ENCODE measurements around the gene EIF3F.

EIF3F gene, protein sequence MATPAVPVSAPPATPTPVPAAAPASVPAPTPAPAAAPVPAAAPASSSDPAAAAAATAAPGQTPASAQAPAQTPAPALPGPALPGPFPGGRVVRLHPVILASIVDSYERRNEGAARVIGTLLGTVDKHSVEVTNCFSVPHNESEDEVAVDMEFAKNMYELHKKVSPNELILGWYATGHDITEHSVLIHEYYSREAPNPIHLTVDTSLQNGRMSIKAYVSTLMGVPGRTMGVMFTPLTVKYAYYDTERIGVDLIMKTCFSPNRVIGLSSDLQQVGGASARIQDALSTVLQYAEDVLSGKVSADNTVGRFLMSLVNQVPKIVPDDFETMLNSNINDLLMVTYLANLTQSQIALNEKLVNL

DNA sequence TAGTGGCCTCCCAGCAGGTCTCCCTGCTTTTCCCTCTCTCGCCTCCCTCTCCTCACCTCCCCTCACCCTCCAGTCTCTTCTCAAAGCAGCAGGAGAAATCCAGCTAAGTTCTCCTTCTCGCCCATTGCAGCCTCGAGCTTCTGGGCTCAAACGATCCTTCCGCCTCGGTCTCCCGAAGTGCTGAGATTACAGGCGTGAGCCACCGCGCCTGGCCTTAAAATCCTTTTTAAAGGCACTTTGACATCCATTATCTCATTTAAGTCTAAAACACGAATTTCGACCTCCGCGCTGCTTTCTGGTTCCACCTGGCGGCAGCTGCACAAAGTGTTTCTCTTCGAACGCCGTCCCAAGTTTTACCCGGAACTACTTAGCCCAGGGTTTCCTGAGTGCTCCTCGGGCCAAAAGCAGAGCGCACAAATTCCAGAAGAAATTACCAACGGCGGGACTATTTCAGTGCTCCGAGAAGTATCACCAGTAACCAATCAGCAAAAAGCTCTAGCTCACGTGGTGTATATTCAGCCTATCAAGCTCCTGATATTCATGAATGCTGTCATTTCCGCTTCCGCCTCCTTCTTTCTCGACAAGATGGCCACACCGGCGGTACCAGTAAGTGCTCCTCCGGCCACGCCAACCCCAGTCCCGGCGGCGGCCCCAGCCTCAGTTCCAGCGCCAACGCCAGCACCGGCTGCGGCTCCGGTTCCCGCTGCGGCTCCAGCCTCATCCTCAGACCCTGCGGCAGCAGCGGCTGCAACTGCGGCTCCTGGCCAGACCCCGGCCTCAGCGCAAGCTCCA, at the start of gene EIF3F:
EIF3F (plus strand) TSS at position 570 of the 792 bp plus-strand sequence; CDS start at position 586, 16 bp downstream.
- DNase-seq (ENCODE audit: extremely low read depth in 1 of 2, low read depth in 1 of 2), result peak; percentile 55 to 80

- no peak for DNase-seq (ENCODE audit: extremely low read depth in 1 of 2, low read depth in 1 of 2)
Observed at GRCh38 chr11:7941146-7941545, 46.0 kb upstream of the EIF3F start.

DNA sequence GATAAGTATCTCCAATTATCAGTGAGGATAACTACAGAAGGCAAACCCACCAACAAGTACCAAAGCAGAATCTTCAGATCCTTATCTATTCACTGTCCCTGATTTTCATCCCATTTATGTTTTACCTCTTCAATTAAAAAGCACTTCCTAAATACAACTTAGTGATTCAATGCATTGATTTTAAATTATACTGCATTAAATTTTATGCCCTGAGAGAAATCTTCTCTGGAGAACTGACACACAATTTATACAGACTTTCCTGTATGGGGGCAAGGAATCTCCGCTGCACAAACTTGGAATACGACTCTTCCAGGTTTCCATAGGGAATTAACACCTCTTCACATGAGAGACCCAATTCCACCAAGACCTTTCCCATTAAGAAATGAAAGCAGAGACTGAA, 45.5 kb upstream of the EIF3F start, which contains the start of gene OR10A3:
OR10A3 (minus strand) TSS at position 101 of the 400 bp plus-strand sequence. CDS start 2,188 bp downstream, outside the sequence.
- no peak for DNase-seq (ENCODE audit: extremely low read depth in 1 of 2, low read depth in 1 of 2)

GRCh38 chr11:7944123-7944522, 43.0 kb upstream of the EIF3F start:
- DNase-seq (ENCODE audit: extremely low read depth in 1 of 2, low read depth in 1 of 2), result no peak

- no peak for DNase-seq (ENCODE audit: extremely low read depth in 1 of 2, low read depth in 1 of 2)
Observed at GRCh38 chr11:7949934-7950333, 37.2 kb upstream of the EIF3F start.

- DNase-seq (ENCODE audit: extremely low read depth in 1 of 2, low read depth in 1 of 2), result no peak
Observed at GRCh38 chr11:7955191-7955590, 31.9 kb upstream of the EIF3F start.

GRCh38 chr11:7964261-7964660, 22.9 kb upstream of the EIF3F start:
- DNase-seq (ENCODE audit: extremely low read depth in 1 of 2, low read depth in 1 of 2), result no peak

DNA sequence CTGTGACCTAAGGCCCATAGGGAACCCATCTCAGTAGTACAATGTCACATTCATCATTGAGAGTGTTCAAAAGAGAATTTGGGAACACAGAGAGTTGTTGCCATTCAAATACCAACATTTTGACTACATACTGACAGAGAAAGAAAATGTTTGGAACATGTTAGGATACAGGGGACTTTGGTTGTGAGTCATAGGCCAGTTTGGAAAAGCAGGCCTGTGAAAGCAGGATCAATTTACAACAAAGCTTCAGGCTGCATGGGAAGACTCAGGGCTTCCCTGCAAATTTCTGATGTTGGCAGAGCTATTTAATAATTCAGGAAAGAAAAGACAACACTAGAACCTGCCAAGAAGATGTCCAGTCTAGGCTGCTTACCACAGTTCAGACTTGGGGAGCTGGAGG, 22.3 kb upstream of the EIF3F start:
- no peak for DNase-seq (ENCODE audit: extremely low read depth in 1 of 2, low read depth in 1 of 2)

GRCh38 chr11:7965386-7965785, 21.8 kb upstream of the EIF3F start, which contains the start of gene NLRP10:
Gene NLRP10, minus strand, starts transcription at chr11:7965447. Its CDS starts 1,952 bp downstream, at chr11:7963495.
- no peak for DNase-seq (ENCODE audit: extremely low read depth in 1 of 2, low read depth in 1 of 2)

- no peak for DNase-seq (ENCODE audit: extremely low read depth in 1 of 2, low read depth in 1 of 2)
Observed at GRCh38 chr11:7967097-7967496, 20.0 kb upstream of the EIF3F start.

GRCh38 chr11:7967826-7968225, 19.3 kb upstream of the EIF3F start:
- DNase-seq (ENCODE audit: extremely low read depth in 1 of 2, low read depth in 1 of 2), result no peak

DNA sequence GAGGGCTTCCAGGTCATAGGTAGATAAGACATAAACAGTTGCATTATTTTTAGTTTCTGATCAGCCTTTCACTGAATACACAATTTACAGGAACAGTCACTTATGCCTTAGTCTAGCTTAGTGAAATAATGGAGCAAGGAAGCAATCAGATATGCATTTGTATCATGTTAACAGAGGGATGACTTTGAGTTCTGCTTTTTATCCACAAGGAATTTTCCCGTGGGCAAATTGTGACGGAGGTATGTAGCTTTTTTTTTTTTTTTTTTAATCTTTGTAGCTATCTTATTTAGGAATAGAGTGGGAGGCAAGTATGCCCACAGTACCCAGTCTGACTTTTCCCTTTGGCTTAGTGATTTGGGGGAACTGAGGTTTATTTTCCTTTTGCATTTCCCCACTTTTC, 18.5 kb upstream of the EIF3F start:
- no peak for DNase-seq (ENCODE audit: extremely low read depth in 1 of 2, low read depth in 1 of 2)

DNA sequence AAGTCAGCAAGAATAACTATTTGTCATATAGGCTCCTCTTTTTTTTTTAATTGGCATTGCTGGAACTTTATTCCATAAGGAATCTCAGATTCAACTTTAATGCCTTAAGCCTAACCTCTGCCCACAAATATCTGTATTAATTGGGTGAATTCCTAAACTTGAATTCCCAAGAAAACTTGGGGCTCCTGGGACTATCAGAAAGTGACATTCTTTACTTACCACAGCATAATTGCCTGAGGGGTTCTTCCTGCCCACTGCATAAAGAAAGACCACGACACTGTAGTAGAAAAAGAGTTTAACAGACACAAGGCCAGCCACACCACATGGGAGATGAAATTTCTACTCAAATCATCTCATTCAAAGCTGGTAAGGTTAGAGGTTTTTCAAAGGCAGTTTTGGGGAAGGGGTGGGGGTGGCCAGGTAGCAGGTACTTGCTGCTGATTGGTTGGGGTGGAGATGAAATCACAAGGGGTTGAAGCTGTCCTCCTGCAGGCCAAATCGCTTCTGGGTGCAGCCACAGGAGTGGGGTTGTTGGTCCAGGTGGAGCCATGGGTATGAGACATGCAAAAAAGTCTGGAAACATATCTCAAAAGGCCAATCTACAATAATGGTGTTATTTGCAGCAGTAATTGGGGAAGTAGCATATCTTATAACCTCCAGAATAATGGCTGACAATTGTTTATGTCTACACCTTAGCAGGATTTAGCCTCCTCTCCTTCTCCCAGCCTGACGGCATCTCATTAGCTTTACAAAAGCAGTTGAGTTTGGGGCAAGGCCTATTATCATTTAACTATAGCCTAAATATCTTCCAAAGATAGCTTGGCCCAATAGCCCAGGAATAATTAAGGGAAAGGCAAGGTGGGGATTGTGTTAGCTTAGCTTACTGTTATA, 17.1 kb upstream of the EIF3F start:
- DNase-seq (ENCODE audit: extremely low read depth in 1 of 2, low read depth in 1 of 2), result no peak

- no peak for DNase-seq (ENCODE audit: extremely low read depth in 1 of 2, low read depth in 1 of 2)
Observed at GRCh38 chr11:7971846-7972245, 15.3 kb upstream of the EIF3F start.

GRCh38 chr11:7973011-7973410, 14.1 kb upstream of the EIF3F start:
- DNase-seq (ENCODE audit: extremely low read depth in 1 of 2, low read depth in 1 of 2), result no peak

DNA sequence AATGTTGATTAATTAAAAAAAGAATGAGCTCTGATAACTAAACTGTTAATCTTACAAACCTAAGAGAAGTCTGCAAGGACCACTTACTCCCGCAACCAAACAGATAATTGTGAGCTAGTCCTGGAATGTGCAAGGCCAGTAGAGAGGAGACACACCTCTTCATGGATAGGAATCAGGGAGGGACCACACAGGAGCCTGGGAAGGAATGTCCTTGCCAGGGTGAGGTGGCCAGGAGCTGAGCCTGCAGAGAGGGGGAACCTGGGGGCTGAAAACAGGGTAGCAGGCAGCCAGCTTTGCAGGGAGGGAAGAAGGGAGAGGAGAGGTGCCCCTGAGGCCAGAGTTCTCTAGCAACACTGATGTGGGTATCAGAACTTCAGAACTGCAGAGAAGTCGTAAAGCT, 12.5 kb upstream of the EIF3F start:
- no peak for DNase-seq (ENCODE audit: extremely low read depth in 1 of 2, low read depth in 1 of 2)

- DNase-seq (ENCODE audit: extremely low read depth in 1 of 2, low read depth in 1 of 2), result no peak
Observed at GRCh38 chr11:7977232-7977917, 9.8 kb upstream of the EIF3F start.

- DNase-seq (ENCODE audit: extremely low read depth in 1 of 2, low read depth in 1 of 2), result no peak
Observed at GRCh38 chr11:7981619-7982157, 5.4 kb upstream of the EIF3F start.

- DNase-seq (ENCODE audit: extremely low read depth in 1 of 2, low read depth in 1 of 2), result no peak
Observed at GRCh38 chr11:7982582-7983119, 4.5 kb upstream of the EIF3F start.
